ENCODE results near the gene GNG4.
A peak's percentile ranks its signal among the peaks of the same experiment; 100 is the strongest.

Gene GNG4

DNA sequence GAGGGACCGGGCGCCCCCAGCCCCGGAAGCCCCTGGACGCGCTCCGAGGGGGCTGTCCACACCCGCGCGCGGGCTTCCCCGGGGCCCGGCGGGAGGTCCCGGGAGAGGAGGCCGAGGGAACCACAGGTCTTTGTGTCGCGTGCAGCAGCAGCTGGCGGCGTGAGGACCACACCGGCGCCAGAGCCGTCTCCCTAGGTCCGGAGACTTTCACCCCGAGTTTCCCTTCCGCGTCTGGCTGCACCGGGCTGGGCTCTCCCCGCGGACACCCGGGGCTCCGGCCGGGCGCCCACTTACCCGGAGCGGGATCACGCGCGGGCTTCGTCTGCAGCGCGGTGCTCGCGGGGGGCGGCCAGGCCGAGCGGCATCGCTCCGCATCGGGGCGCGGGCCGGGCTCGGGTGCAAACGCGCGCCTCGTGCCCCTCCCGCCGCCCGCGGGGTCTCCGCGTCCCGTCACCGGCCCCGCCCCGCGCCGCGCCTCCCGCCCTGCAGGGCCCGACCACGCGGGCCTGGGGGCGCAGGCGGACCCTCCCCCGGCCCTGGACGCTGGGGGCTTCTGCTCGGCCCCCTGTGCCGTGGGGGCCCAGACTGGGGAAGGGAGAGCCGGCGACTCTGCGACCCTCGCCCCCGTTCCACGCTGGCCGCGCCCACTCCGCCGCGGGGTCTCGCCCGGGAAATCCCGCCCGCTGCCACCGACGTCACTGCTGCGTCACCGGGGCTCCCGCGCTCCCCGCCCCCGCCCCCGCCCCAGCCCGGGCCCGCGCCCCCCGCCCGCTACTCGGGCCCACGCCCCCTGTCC is at the start of gene GNG4:
Gene GNG4, minus strand, starts transcription at position 417 of the 796 bp plus-strand sequence. CDS start 65,946 bp downstream, outside the sequence.
- Histone ChIP-seq H3K4me3 (ENCODE audit: low read depth, low read length) (peak within 1 kb of the TSS; percentile 3), H3K27ac (peak within 1 kb of the TSS; percentile 33), H3K36me3 (ENCODE audit: control insufficient read depth, insufficient read depth, low read length) (no peaks in the 10 kb centered on the region), H3K9me3 (ENCODE audit: control insufficient read depth, low read length) (no peaks in the 10 kb centered on the region), H3K9ac (no peak within 1 kb of the TSS), H3K79me2 (no peaks in the 10 kb centered on the region), H3K4me2 (ENCODE audit: low read length) (peak within 1 kb of the TSS; percentile 62), H3K27me3 (ENCODE audit: control insufficient read depth, insufficient read depth, low read length) (no peaks in the 10 kb centered on the region), H2AFZ (peak within 1 kb of the TSS; percentile 89), H3K4me1 (peaks cover 4% of the 10 kb centered on the region)
- no peak for TF ChIP-seq CTCF (IDR thresholded peaks at IDR 0.05)

DNA sequence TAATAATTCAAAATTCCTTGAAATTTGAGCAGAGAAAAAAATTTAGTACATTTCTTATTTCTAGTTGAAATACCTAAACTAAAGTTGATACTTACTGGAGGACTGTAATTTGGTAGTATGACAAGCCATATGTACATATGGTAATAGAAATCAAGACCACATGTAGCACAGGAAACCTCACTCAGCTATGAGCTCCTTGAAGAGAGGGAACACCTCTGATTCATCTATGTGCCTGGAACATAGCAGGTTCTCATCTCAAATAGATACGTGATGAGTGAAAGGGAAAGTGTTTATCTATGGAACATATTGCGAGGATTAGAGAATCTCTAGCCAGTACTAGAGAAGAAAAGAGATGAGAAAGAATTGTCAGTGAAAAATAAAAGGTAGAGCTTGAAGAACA is 47.9 kb upstream of the GNG4 start:
- Histone ChIP-seq H3K4me3 (ENCODE audit: low read depth, low read length) (no peak overlapping the region), H3K4me1 (no peaks in the 10 kb centered on the region), H3K79me2 (no peaks in the 10 kb centered on the region), H3K27ac (no peak overlapping the region), H3K9me3 (ENCODE audit: control insufficient read depth, low read length) (no peaks in the 10 kb centered on the region), H3K27me3 (ENCODE audit: control insufficient read depth, insufficient read depth, low read length) (no peaks in the 10 kb centered on the region), H3K36me3 (ENCODE audit: control insufficient read depth, insufficient read depth, low read length) (no peaks in the 10 kb centered on the region), H3K4me2 (ENCODE audit: low read length) (no peak overlapping the region), H2AFZ (no peak overlapping the region), H3K9ac (no peak overlapping the region)
- TF ChIP-seq CTCF (IDR thresholded peaks at IDR 0.05) = no peak

DNA sequence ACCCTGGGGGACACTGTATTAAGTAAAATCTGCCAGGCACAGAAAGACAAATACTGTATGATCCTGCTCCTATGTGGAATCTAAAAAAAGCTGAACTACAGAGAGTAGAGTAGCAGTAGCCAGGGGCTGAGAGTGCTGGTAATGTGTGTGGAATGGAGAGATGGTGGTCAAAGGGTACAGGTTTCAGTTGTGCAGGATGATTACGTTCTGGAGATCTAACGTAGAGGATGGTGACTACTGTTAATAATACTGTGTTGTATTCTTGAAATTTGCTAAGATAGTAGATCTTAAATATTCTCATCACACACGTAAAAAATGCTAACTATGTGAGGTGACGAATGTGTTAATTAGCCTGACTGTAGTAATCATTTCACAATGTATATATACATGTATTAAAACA is 39.8 kb upstream of the GNG4 start:
- Histone ChIP-seq H3K36me3 (ENCODE audit: control insufficient read depth, insufficient read depth, low read length) (no peaks in the 10 kb centered on the region), H3K4me1 (no peaks in the 10 kb centered on the region), H2AFZ (no peak overlapping the region), H3K9me3 (ENCODE audit: control insufficient read depth, low read length) (no peaks in the 10 kb centered on the region), H3K9ac (no peak overlapping the region), H3K4me2 (ENCODE audit: low read length) (no peak overlapping the region), H3K27ac (no peak overlapping the region), H3K79me2 (no peaks in the 10 kb centered on the region), H3K27me3 (ENCODE audit: control insufficient read depth, insufficient read depth, low read length) (no peaks in the 10 kb centered on the region), H3K4me3 (ENCODE audit: low read depth, low read length) (no peak overlapping the region)
- TF ChIP-seq CTCF (IDR thresholded peaks at IDR 0.05) = no peak

DNA sequence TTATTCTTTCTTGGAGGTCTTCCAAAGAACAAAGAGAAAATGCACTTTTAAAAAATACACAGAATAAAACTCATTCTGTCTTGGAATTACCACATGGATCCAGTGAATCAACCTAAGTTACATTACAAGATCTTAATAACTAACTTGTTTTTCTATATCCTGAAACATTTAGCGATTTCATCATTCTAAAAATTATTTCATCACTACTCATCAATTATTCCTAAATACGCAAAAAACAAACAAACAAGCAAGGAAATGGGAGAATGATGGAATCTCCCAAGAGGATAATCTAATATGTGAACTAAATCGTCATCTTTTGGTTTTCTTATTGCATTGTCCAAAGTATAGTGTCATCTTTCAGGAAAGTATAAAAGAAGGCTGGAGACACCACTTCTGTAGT is 38.5 kb upstream of the GNG4 start:
- Histone ChIP-seq H3K79me2 (no peaks in the 10 kb centered on the region), H3K9ac (no peak overlapping the region), H2AFZ (no peak overlapping the region), H3K27ac (no peak overlapping the region), H3K27me3 (ENCODE audit: control insufficient read depth, insufficient read depth, low read length) (no peaks in the 10 kb centered on the region), H3K4me3 (ENCODE audit: low read depth, low read length) (no peak overlapping the region), H3K4me2 (ENCODE audit: low read length) (no peak overlapping the region), H3K9me3 (ENCODE audit: control insufficient read depth, low read length) (no peaks in the 10 kb centered on the region), H3K4me1 (no peaks in the 10 kb centered on the region), H3K36me3 (ENCODE audit: control insufficient read depth, insufficient read depth, low read length) (no peaks in the 10 kb centered on the region)
- TF ChIP-seq CTCF (IDR thresholded peaks at IDR 0.05) = no peak

- Histone ChIP-seq H3K4me1 (no peaks in the 10 kb centered on the region), H3K27me3 (ENCODE audit: control insufficient read depth, insufficient read depth, low read length) (no peaks in the 10 kb centered on the region), H3K9me3 (ENCODE audit: control insufficient read depth, low read length) (no peaks in the 10 kb centered on the region), H3K4me2 (ENCODE audit: low read length) (no peak overlapping the region), H3K4me3 (ENCODE audit: low read depth, low read length) (no peak overlapping the region), H3K27ac (no peak overlapping the region), H3K9ac (no peak overlapping the region), H2AFZ (no peak overlapping the region), H3K79me2 (no peaks in the 10 kb centered on the region), H3K36me3 (ENCODE audit: control insufficient read depth, insufficient read depth, low read length) (no peaks in the 10 kb centered on the region)
- TF ChIP-seq CTCF (IDR thresholded peaks at IDR 0.05) = no peak
Observed at GRCh38 chr1:235683653-235684052, 34.1 kb upstream of the GNG4 start.

Data from parathyroid adenoma (tissue), 2 donors.